ENCODE results near the gene IFITM5.
"Not testable (repeated sequence)": the region's sequence is repeated elsewhere in the genome, so short reads cannot be mapped to it uniquely, and the experiment has no call there.

Gene IFITM5

DNA sequence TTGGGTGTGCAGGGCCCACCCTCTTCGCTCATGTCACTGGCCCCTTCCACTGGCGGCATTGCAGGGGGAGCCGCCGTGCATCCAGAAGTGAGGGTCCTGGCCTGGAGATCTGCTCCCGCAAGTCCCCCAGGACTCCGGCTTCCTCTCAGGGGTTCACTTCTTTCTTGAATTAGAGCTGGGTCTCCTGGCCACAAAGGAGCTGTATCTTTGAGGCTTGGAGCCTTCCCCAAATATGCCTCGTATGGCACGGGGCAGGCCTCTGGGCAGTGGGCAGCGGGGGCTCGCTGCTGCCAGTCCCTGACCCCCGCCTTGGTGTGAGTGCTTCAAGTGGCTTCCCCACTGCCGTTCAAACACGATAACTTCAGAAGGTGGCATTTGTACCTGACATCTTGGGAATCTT lies 28.7 kb upstream of the IFITM5 start:
- no peak for DNase-seq (ENCODE audit: low read depth)

DNA sequence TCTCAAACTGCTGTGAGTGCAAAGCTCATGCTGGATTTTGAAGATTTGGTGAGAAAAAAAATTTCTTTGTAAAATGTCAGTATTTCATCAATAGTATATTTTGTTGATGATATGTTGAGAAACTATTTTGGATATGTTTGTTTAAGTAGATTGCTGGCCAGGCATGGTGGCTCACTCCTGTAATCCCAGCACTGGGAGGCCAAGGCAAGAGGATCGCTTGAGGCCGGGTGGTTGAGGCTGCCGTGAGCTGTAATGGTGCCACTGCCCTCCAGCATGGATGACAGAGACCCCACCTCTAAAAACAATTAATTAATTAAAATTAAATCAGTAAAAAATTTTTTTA lies 28.2 kb upstream of the IFITM5 start:
- DNase-seq (ENCODE audit: low read depth) = no peak

GRCh38 chr11:326842-327580 lies 27.7 kb upstream of the IFITM5 start:
- no peak for DNase-seq (ENCODE audit: low read depth)

GRCh38 chr11:326592-326841 lies 27.2 kb upstream of the IFITM5 start:
- DNase-seq (ENCODE audit: low read depth) = no peak

DNA sequence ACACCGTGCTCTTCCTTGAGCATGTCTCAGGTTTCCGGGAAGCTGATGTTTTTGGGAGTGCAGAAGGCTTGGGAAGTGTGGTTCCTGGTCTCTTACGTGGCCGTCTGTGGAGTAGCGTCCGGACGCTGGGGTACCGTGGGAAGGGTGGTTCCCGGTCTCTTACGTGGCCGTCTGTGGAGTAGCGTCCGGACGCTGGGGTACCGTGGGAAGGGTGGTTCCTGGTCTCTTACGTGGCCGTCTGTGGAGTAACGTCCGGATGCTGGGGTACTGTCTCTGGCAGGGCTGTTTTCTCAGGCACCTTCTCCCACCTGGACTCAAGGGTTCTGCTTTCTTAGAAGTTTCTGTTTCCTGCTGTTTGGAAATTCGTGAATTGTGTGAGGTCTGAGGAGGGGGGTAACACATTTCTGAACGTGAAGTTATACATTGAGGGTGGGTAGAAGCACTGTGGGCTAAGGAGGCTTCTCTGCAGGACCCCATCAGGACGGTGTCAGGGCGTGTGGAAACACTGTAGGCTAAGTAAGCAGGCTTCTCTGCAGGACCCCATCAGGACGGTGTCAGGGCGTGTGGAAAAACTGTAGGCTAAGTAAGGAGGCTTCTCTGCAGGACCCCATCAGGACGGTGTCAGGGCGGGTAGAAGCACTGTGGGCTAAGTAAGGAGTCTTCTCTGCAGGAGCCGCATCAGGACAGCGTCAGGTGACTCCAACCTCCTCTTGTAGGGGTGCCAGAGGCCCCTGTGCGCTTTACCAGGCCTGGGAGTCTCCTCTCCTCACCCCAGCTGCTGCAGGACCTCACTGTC lies 26.7 kb upstream of the IFITM5 start:
- no peak for DNase-seq (ENCODE audit: low read depth)

DNA sequence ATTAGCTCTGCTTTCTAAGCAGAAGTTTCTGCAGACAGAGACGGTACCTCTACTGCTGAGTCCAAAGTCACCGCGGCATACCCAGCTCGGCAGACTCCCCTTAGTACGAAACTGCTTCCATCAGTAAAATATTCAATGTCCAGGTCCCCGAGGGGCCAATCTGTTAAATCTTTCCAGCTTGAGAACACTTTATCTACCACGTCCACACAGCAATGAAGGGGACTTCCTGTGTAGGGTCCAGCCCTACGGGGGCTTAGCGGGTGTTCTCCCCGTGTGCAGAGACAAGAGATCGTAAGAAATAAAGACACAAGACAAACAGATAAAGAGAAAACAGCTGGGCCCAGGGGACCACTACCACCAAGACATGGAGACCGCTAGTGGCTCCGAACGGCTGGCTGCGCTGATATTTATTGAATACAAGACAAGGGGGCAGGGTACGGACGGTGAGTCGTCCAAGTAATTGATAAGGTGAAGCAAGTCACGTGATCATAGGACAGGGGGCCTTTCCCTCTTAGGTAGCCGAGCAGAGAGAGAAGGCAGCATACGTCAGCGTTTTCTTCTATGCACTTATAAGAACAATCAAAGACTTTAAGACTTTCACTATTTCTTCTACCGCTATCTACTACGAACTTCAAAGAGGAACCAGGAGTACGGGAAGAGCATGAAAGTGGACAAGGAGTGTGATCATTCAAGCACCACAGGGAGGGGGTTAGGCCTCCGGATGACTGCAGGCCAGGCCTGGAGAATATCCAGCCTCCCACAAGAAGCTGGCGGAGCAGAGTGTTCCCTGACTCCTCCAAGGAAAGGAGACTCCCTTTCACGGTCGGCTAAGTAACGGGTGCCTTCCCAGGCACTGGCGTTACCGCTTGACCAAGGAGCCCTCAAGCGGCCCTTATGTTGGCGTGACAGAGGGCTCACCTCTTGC lies 25.5 kb upstream of the IFITM5 start:
- not testable (repeated sequence) for DNase-seq (ENCODE audit: low read depth)

DNA sequence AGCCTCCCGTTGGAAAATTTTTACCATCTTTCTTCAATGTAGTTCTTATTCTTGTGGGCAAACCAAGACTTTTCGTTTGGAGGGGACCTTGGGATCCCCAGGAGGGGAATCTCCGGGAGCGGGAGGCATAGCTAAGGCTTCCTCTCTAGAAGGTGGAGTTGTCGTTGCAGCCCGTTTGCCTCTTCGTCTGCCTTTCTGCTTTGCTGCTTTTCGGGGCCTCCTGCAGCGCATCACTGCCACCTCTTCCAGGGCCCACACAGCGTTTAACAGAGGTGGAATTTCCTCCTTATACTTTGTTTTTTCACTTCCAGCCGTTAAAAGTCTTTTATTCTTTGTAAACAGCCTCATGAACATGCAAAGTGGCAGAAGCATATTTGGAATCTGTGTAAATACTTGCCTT lies 24.8 kb upstream of the IFITM5 start:
- DNase-seq (ENCODE audit: low read depth) = no peak

DNA sequence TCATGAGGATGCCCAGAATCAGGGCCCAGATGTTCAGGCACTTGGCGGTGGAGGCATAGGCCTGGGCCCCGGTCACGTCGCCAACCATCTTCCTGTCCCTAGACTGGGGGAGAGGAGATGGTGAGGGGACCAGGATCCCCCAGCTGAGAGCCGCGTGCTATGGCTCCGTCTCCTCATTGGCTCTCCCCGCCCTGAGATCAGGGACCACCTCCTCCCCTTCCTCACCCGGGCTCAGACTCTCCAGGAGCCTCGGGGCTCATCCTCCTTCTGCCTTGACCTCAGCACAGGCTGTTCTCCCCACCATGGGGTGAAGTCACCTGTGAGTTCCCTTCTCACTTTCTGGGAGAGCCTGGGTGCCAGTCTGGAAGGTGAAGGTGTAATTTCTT lies 20.6 kb upstream of the IFITM5 start:
- DNase-seq (ENCODE audit: low read depth) = not testable (repeated sequence)

- not testable (repeated sequence) for DNase-seq (ENCODE audit: low read depth)
These were observed 20.0 kb upstream of the IFITM5 start for GRCh38 chr11:319121-319887.

DNA sequence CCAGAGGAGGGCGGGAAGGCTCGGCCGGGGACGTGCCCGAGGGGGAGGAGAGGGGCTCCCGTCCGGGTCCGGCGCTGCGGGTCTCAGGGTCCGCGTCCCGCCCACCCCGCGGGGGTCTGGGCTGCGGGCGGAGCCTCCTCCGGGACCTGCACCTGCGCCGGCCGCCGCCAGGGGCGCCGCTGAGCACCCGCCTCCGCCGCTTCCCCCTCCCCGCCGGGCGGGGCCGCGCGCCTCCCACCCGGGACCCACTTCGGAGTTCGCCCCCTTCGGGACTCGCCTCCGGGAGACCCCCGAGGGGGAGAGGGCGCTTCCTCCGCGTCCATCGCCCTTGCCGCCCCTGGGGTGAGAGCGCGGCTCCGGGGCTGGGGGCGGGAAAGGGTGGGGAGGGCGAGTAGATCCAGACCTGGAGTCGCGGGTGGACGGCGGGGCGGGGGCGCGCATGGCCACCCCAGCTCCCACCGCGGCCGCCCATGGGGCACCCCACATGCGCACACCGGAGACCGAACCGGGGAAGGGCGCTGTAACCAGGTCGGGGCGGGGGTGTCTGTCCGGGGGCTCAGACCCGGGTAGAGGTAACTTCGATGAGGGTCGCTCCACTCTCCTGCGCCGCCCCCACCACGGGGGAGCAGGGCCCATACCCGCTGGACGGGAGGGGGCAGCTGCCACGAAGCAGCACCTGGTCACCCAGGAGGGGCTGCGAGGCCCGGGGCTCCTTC lies 19.2 kb upstream of the IFITM5 start:
- DNase-seq (ENCODE audit: low read depth) = not testable (repeated sequence)

- not testable (repeated sequence) for DNase-seq (ENCODE audit: low read depth)
These were observed 18.5 kb upstream of the IFITM5 start for GRCh38 chr11:317668-318404.

GRCh38 chr11:316891-317301 lies 17.6 kb upstream of the IFITM5 start:
- no peak for DNase-seq (ENCODE audit: low read depth)

DNA sequence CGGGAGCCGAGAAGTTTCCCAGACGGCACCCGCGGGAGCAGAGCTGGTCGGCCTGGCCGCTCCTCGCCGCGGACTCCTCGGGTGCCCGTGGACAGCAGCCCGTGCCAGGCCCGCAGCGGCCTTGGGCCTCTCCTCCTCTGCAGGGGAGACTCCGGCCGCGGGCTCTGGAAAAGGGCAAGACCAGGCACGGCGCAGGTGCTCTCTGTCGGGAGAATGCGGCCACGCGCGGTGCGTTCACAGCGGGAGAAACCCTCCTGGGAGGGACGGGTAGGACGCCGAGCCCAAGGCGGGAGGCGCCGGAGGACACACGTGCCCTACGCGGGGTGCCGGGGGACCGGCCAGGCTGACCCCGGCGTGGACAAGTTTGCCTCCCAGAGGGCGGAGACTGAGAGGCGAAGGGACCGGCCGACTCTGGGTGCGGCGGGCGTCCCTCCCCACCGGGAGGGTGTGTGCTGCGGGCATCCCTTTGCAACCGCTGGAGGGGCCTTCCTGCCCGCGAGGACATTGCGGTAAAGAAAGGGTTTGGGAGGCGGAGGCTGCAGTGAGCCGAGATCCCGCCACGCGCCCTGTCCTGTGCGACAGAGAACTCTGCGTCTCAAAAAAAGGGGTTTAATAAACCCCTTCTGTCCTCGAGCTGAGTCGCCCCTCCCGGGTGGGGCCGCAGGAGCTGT lies 16.8 kb upstream of the IFITM5 start:
- DNase-seq (ENCODE audit: low read depth) = no peak

GRCh38 chr11:315516-315994 lies 16.2 kb upstream of the IFITM5 start:
- no peak for DNase-seq (ENCODE audit: low read depth)

GRCh38 chr11:315051-315481 lies 15.7 kb upstream of the IFITM5 start:
- no peak for DNase-seq (ENCODE audit: low read depth)

- DNase-seq (ENCODE audit: low read depth) = not testable (repeated sequence)
These were observed 15.2 kb upstream of the IFITM5 start for GRCh38 chr11:314554-314875.

DNA sequence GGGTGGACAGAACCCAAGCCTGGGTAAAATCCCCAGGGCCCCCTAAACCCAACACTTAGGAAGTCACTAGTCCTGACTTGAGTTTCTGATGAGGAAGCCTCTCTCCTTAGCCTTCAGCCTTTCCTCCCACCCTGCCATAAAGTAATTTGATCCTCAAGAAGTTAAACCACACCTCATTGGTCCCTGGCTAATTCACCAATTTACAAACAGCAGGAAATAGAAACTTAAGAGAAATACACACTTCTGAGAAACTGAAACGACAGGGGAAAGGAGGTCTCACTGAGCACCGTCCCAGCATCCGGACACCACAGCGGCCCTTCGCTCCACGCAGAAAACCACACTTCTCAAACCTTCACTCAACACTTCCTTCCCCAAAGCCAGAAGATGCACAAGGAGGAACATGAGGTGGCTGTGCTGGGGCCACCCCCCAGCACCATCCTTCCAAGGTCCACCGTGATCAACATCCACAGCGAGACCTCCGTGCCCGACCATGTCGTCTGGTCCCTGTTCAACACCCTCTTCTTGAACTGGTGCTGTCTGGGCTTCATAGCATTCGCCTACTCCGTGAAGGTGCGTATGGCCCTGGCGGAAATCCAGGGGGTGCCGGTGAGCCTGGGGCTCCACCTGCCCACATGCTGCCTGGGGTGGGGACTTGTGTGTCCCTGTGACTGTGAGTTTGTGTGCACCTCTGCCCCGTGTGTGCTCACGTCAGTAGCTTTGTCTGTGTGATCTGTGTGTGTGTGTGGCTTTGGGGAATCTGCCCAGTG lies 14.6 kb upstream of the IFITM5 start, which contains the start of gene IFITM1:
Gene IFITM1 (plus strand): TSS at position 254 of the 767 bp plus-strand sequence. CDS start 131 bp downstream, at position 385.
- DNase-seq (ENCODE audit: low read depth) = no peak

DNA sequence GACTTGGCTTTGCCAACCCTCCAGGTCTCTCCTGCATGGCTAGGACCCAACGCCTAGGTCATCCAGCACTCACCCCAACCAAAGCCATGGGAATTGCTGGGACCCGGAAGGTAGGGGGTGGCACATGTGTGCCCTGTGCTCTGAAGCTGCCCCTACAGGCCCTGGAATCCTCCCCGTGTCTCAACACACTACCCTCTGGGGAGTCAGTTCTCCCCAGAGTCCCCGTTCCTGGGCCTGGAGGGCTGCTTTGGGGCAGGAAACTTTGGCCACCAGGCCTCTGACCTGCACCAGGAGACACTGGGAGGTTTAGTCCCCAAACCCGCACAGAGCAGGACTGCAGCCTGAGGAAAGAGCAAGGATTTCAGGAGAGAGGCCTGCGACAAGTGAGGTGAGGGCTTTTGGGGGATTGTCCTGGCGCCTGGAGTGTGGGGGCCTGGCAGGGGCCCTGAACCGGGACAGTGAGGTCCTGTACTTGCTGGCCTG lies 14.0 kb upstream of the IFITM5 start:
- no peak for DNase-seq (ENCODE audit: low read depth)
